IPS DF 19.7 (cell line): Measurements from ENCODE around the gene ANKRD33.
"Not testable (repeated sequence)": the region's sequence is repeated elsewhere in the genome, so short reads cannot be mapped to it uniquely, and the experiment has no call there.

Experiments
- DNase-seq: peaks from one replicate; pipeline ENCODE4 v3.0.0-alpha.2; 2013; ENCODE audit warnings: low read depth, low spot score

The ANKRD33 gene

GRCh38 chr12:51879102-51879501 is 8.8 kb upstream of the ANKRD33 start:
- no peak for DNase-seq

GRCh38 chr12:51883295-51883694 is 4.6 kb upstream of the ANKRD33 start:
- no peak for DNase-seq

GRCh38 chr12:51883998-51884675 is 3.8 kb upstream of the ANKRD33 start:
- no peak for DNase-seq

GRCh38 chr12:51884676-51885229 is 3.1 kb upstream of the ANKRD33 start:
- no peak for DNase-seq

- not testable (repeated sequence) for DNase-seq
These were observed 2.4 kb upstream of the ANKRD33 start for GRCh38 chr12:51885294-51886020.

- no peak for DNase-seq
These were observed 1.7 kb upstream of the ANKRD33 start for GRCh38 chr12:51886021-51886710.

GRCh38 chr12:51888316-51889215 is 663 bp downstream of the ANKRD33 start:
- no peak for DNase-seq

GRCh38 chr12:51889216-51890132 is 1.6 kb downstream of the ANKRD33 start:
- DNase-seq = no peak

GRCh38 chr12:51890133-51890464 is 2.2 kb downstream of the ANKRD33 start:
- no peak for DNase-seq

- no peak for DNase-seq
These were observed 2.7 kb downstream of the ANKRD33 start for GRCh38 chr12:51890511-51891171.

GRCh38 chr12:51891843-51892242 is 3.9 kb downstream of the ANKRD33 start:
- DNase-seq = no peak

GRCh38 chr12:51893786-51894185 is 5.9 kb downstream of the ANKRD33 start:
- no peak for DNase-seq

GRCh38 chr12:51895378-51896135 is 7.7 kb downstream of the ANKRD33 start:
- DNase-seq = no peak

- DNase-seq = no peak
These were observed 8.3 kb downstream of the ANKRD33 start for GRCh38 chr12:51896236-51896635.

- DNase-seq = no peak
These were observed 9.3 kb downstream of the ANKRD33 start for GRCh38 chr12:51897181-51897580.

- DNase-seq = no peak
These were observed 10.6 kb downstream of the ANKRD33 start for GRCh38 chr12:51898506-51898905.

- no peak for DNase-seq
These were observed 11.0 kb downstream of the ANKRD33 start for GRCh38 chr12:51898937-51899336.

GRCh38 chr12:51900323-51900889 is 12.5 kb downstream of the ANKRD33 start:
- no peak for DNase-seq
